Lung (tissue), 12 donors: ENCODE results near the gene NUFIP1. TPM values are rescaled to one million over a fixed set of nuclear protein-coding genes. Genes with fewer than 3 reads are reported as not detected.

Experiments
- ATAC-seq: fragments of 200-7000 bp; cut with Tn5 transposase; one replicate; pipeline ENCODE4 v1.9.1; 2020; ENCODE audit warnings: moderate number of reproducible peaks; ENCODE audit not compliant: insufficient read depth, low FRiP score
- DNase-seq, 3 donors: peaks; one replicate each; pipeline ENCODE4 v3.0.0-alpha.2; 2013 to 2017
- H3K27ac ChIP-seq, 2 donors: one replicate each; pipeline ENCODE4 v1.5.1; 2013; ENCODE audit warnings: mild to moderate bottlenecking in 2 of 2, moderate library complexity in 2 of 2, control low read depth in 1 of 2, inconsistent platforms in 1 of 2, low read depth in 1 of 2, low read length in 1 of 2
- H3K27me3 ChIP-seq, 3 donors: one replicate each; pipeline ENCODE4 v1.5.1; 2013; ENCODE audit warnings: low read length in 2 of 3; ENCODE audit not compliant: control insufficient read depth in 3 of 3, insufficient read depth in 3 of 3
- H3K36me3 ChIP-seq, 4 donors: one replicate each; pipeline ENCODE4 v1.5.1; 2013; ENCODE audit warnings: low read length in 4 of 4, mild to moderate bottlenecking in 1 of 4, moderate library complexity in 1 of 4; ENCODE audit not compliant: control insufficient read depth in 4 of 4, insufficient read depth in 4 of 4
- H3K4me1 ChIP-seq, 5 donors: one replicate each; pipeline ENCODE4 v1.5.1; 2013; ENCODE audit warnings: low read length in 5 of 5, mild to moderate bottlenecking in 2 of 5, moderate library complexity in 1 of 5; ENCODE audit not compliant: control insufficient read depth in 5 of 5, insufficient read depth in 5 of 5
- H3K4me3 ChIP-seq: one replicate; pipeline ENCODE4 v1.5.1; 2013; ENCODE audit warnings: mild to moderate bottlenecking, control low read depth, moderate library complexity
- H3K9ac ChIP-seq, 2 donors: one replicate each; pipeline ENCODE4 v1.5.1; 2013; ENCODE audit warnings: low read length in 2 of 2, control low read depth in 1 of 2; ENCODE audit not compliant: insufficient read depth in 1 of 2
- H3K9me3 ChIP-seq, 4 donors: one replicate each; pipeline ENCODE4 v1.5.1; 2013; ENCODE audit warnings: low read length in 3 of 4, mild to moderate bottlenecking in 1 of 4, moderate library complexity in 1 of 4; ENCODE audit not compliant: control insufficient read depth in 4 of 4, insufficient read depth in 3 of 4
- CTCF ChIP-seq: IDR thresholded peaks from 2 replicates; pipeline ENCODE4 v1.5.1; 2012; ENCODE audit warnings: mild to moderate bottlenecking; ENCODE audit errors: control extremely low read depth, extremely low read depth
- WGBS, 2 donors: extraction: QIAGEN DNeasy Blood & Tissue Kit; methylation state at CpG; one replicate each; pipeline ENCODE4 v1.1.7; 2013; 5-methylcytosine and 5-hydroxymethylcytosine counted together
- polyA plus RNA-seq, 2 donors: library from polyadenylated mRNA; stranded (reverse); fragments of 200-250 nt; gene quantifications; one replicate each; pipeline ENCODE4 v1.2.1, GENCODE V29; 2013
- total RNA-seq, 2 donors: library from RNA; depleted of rRNA in 1 of 2; stranded (reverse); fragments of >200 nt in 1 of 2; gene quantifications; one replicate each; pipeline ENCODE4 v1.2.1, GENCODE V29; 2014 to 2021
- donor health status: control.
- donor health status: control.
- donor health status: Bipolar disorder and iron deficiency.
- donor health status: healthy.
- donor health status: DM: yes; HTN: yes; CAD: no.

NUFIP1 gene
- total and polyA plus RNA-seq, 4 donors = 2.9 to 5.0 (median 3.5) TPM

GRCh38 chr13:44908712-44909111 lies 80.6 kb downstream of the NUFIP1 start:
- ATAC-seq (no peak), DNase-seq (no peak)
- H3K27ac ChIP-seq = no peak overlapping the region
- no peaks in the 10 kb centered on the region for H3K36me3 ChIP-seq
- TF ChIP-seq CTCF = no peak
- peaks cover 0 to 37% (median 10%) of the 10 kb centered on the region in 5 donors for H3K4me1 ChIP-seq
- H3K27me3 ChIP-seq = no peaks in the 10 kb centered on the region
- H3K4me3 ChIP-seq = no peak overlapping the region
- no peak overlapping the region for H3K9ac ChIP-seq
- 54 to 58% methylated on average over 5 of the region's 5 CpGs for WGBS, 2 donors
- peaks cover 0 to 2% (median 0%) of the 10 kb centered on the region in 4 donors for H3K9me3 ChIP-seq

DNA sequence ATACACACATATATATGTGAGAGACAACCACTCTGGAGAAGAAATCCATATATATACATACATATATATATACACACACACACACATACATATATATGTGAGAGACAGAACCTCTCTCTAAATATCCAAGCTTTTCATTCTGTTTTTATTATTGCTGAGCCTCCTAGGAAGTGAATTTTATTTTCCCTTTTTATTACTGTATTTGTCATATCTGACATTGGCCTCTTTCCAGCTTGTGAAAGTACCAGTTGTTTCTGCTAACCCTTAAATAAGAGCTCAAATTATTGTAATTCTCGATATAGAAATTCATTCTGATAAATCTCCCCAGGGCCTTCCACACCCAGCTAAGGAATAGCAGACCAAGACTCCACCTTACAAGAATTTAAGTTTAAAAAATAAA lies 81.0 kb downstream of the NUFIP1 start:
- Histone ChIP-seq H3K36me3 (no peaks in the 10 kb centered on the region), H3K4me1 (peaks cover 0 to 41% (median 10%) of the 10 kb centered on the region in 5 donors), H3K9me3 (peaks cover 0 to 2% (median 0%) of the 10 kb centered on the region in 4 donors), H3K27ac (no peak overlapping the region), H3K27me3 (no peaks in the 10 kb centered on the region), H3K9ac (no peak overlapping the region), H3K4me3 (no peak overlapping the region)
- TF ChIP-seq CTCF = no peak
- ATAC-seq (no peak), DNase-seq (no peak)
- 71 to 72% methylated on average over 1 of the region's 1 CpG for WGBS, 2 donors

DNA sequence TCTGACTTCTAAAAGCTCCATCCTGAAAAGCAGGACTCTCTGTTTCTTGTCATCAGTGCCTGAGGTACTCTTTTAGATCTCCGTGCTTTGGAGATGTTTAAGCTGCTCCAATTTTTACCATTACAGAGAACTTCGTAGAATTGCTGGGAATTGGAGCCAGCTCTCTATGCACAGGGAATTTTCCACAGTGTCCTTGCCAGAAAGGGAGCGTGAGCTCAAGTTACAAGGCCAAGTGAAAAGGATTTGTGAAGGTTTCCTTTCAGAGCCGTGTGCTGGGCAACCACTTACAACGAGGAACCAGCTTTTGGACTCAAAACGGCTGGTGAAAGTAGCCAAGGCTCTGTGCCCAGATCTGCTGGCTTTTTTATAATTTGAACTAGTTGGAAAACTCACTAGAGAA lies 82.6 kb downstream of the NUFIP1 start:
- H3K27ac ChIP-seq = no peak overlapping the region
- WGBS, 2 donors = 53 to 73% methylated on average over 6 of the region's 6 CpGs
- ATAC-seq = no peak

More for the DNA sequence above, 82.6 kb downstream of the NUFIP1 start:
- Histone ChIP-seq H3K36me3 (no peaks in the 10 kb centered on the region), H3K4me1 (peaks cover 0 to 46% (median 10%) of the 10 kb centered on the region in 5 donors), H3K27me3 (no peaks in the 10 kb centered on the region), H3K4me3 (no peak overlapping the region), H3K9me3 (peaks cover 0 to 2% (median 0%) of the 10 kb centered on the region in 4 donors), H3K9ac (peak overlapping the region in 1 of 2 donors; percentile 35)
- no peak for TF ChIP-seq CTCF
- peak; percentile 74 to 95 (median 93) for DNase-seq
